Measurements from ENCODE around the gene RPF1.

The RPF1 gene

GRCh38 chr1:84467298-84467697 is 11.8 kb upstream of the RPF1 start:
- Histone ChIP-seq H3K9me3 (no peaks in the 10 kb centered on the region), H3K4me3 (ENCODE audit: low read depth, low read length) (no peak overlapping the region), H3K4me1 (no peaks in the 10 kb centered on the region), H3K27me3 (no peaks in the 10 kb centered on the region), H3K36me3 (no peaks in the 10 kb centered on the region)
- TF ChIP-seq CTCF (IDR thresholded peaks at IDR 0.05; ENCODE audit: low read depth, low read length), result no peak
- no peak for DNase-seq

GRCh38 chr1:84476225-84476624 is 2.8 kb upstream of the RPF1 start:
- Histone ChIP-seq H3K36me3 (no peaks in the 10 kb centered on the region), H3K4me3 (ENCODE audit: low read depth, low read length) (no peak overlapping the region), H3K27me3 (no peaks in the 10 kb centered on the region), H3K4me1 (no peaks in the 10 kb centered on the region), H3K9me3 (no peaks in the 10 kb centered on the region)
- TF ChIP-seq CTCF (IDR thresholded peaks at IDR 0.05; ENCODE audit: low read depth, low read length), result no peak
- no peak for DNase-seq

GRCh38 chr1:84479998-84480397 is 932 bp downstream of the RPF1 start:
- Histone ChIP-seq H3K27me3 (no peaks in the 10 kb centered on the region), H3K4me3 (ENCODE audit: low read depth, low read length) (peak overlapping the region; percentile 84), H3K9me3 (no peaks in the 10 kb centered on the region), H3K4me1 (no peaks in the 10 kb centered on the region), H3K36me3 (no peaks in the 10 kb centered on the region; the same call in 1 of the 2 replicates)
- no peak for TF ChIP-seq CTCF (IDR thresholded peaks at IDR 0.05; ENCODE audit: low read depth, low read length)
- no peak for DNase-seq

- TF ChIP-seq CTCF (IDR thresholded peaks at IDR 0.05; ENCODE audit: low read depth, low read length), result no peak
- peak overlapping the region; percentile 84; the same call in 1 of the 2 replicates for H3K4me3 ChIP-seq (ENCODE audit: low read depth, low read length)
Observed at GRCh38 chr1:84480650-84481049, 1.6 kb downstream of the RPF1 start.

GRCh38 chr1:84481317-84481716 is 2.3 kb downstream of the RPF1 start:
- DNase-seq, result no peak
- no peak overlapping the region for H3K4me3 ChIP-seq (ENCODE audit: low read depth, low read length)

More at GRCh38 chr1:84480650-84481049, 1.6 kb downstream of the RPF1 start:
- H3K4me1 ChIP-seq, result no peaks in the 10 kb centered on the region
- no peaks in the 10 kb centered on the region for H3K9me3 ChIP-seq
- no peaks in the 10 kb centered on the region; the same call in 1 of the 2 replicates for H3K36me3 ChIP-seq
- no peak for DNase-seq
- no peaks in the 10 kb centered on the region for H3K27me3 ChIP-seq

GRCh38 chr1:84488107-84488506 is 9.0 kb downstream of the RPF1 start:
- TF ChIP-seq CTCF (IDR thresholded peaks at IDR 0.05; ENCODE audit: low read depth, low read length), result no peak
- no peaks in the 10 kb centered on the region for H3K9me3 ChIP-seq
- peaks cover 23% of the 10 kb centered on the region for H3K36me3 ChIP-seq
- no peak for DNase-seq
- no peaks in the 10 kb centered on the region for H3K27me3 ChIP-seq
- no peaks in the 10 kb centered on the region for H3K4me1 ChIP-seq
- no peak overlapping the region for H3K4me3 ChIP-seq (ENCODE audit: low read depth, low read length)

More at GRCh38 chr1:84481317-84481716, 2.3 kb downstream of the RPF1 start:
- Histone ChIP-seq H3K36me3 (no peaks in the 10 kb centered on the region; the same call in 1 of the 2 replicates), H3K9me3 (no peaks in the 10 kb centered on the region), H3K4me1 (no peaks in the 10 kb centered on the region), H3K27me3 (no peaks in the 10 kb centered on the region)
- no peak for TF ChIP-seq CTCF (IDR thresholded peaks at IDR 0.05; ENCODE audit: low read depth, low read length)
